Neural progenitor cell (in vitro differentiated cells): ENCODE results near the gene TIMP3.

Source experiments
- EZH2phosphoT487 ChIP-seq: fragments of 200-600 bp; sonication (generic); IDR thresholded peaks from 2 replicates; pipeline ENCODE4 v1.6.1; 2017; ENCODE audit warnings: antibody characterized with exemption
- TF ChIP-seq, protein P1 (sequence below): fragments of 200-600 bp; sonication (generic); IDR thresholded peaks from 2 replicates; pipeline ENCODE4 v1.5.1; 2017; ENCODE audit warnings: antibody characterized with exemption, mild to moderate bottlenecking

DNA sequence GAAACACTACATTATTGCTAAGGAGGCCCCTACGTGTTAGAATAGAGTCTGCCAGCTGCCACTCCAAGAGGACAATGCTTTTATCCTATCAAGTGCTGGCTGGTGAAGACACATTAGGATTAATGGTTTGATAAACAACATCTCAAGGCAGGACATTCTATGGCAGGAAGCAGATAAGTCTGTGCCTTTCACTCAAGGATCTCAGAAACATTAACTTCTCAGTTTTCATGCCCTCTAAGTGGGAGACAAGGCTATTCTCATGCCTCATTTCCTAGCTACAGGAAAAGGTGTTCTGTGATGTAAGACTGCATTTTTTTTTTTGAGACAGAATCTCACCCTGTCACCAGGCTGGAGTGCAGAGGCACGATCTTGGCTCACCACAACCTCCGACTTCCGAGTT is 23.5 kb upstream of the TIMP3 start:
- TF ChIP-seq, protein P1, sequence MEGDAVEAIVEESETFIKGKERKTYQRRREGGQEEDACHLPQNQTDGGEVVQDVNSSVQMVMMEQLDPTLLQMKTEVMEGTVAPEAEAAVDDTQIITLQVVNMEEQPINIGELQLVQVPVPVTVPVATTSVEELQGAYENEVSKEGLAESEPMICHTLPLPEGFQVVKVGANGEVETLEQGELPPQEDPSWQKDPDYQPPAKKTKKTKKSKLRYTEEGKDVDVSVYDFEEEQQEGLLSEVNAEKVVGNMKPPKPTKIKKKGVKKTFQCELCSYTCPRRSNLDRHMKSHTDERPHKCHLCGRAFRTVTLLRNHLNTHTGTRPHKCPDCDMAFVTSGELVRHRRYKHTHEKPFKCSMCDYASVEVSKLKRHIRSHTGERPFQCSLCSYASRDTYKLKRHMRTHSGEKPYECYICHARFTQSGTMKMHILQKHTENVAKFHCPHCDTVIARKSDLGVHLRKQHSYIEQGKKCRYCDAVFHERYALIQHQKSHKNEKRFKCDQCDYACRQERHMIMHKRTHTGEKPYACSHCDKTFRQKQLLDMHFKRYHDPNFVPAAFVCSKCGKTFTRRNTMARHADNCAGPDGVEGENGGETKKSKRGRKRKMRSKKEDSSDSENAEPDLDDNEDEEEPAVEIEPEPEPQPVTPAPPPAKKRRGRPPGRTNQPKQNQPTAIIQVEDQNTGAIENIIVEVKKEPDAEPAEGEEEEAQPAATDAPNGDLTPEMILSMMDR = no peak
- TF ChIP-seq EZH2phosphoT487 = no peak
